GM19395 (cell line): ENCODE data around the gene DOC2B.
"Not testable (repeated sequence)": the region's sequence is repeated elsewhere in the genome, so short reads cannot be mapped to it uniquely, and the experiment has no call there.

Experiments
- ATAC-seq: cut with Tn5 transposase; IDR thresholded peaks from one replicate; pipeline ENCODE4 v1.9.1; 2021; ENCODE audit warnings: mild to moderate bottlenecking, moderate library complexity; ENCODE audit not compliant: unreplicated experiment

The DOC2B gene

DNA sequence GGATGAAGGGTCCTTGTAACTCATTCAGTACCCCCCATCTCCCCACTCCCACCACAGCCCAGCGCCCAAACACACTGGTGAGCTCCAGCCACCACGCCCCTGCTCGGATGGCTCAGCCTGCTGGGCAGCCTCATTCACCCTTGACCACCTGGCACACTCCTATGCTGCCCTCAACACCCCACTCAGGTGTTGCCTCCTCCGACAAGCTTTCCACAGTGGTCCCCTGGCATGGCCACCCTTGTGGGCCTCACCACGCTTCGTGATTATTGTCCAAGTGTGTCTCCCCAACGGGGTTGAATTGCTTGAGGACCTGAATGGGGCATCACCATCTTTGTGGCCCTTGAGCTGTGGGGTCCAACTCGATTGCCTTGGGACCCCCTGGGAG is 12.0 kb upstream of the DOC2B start:
- ATAC-seq, result no peak

- no peak for ATAC-seq
Observed at GRCh38 chr17:192666-193425, 11.4 kb upstream of the DOC2B start.

- ATAC-seq, result no peak
Observed at GRCh38 chr17:189444-189843, 8.0 kb upstream of the DOC2B start.

DNA sequence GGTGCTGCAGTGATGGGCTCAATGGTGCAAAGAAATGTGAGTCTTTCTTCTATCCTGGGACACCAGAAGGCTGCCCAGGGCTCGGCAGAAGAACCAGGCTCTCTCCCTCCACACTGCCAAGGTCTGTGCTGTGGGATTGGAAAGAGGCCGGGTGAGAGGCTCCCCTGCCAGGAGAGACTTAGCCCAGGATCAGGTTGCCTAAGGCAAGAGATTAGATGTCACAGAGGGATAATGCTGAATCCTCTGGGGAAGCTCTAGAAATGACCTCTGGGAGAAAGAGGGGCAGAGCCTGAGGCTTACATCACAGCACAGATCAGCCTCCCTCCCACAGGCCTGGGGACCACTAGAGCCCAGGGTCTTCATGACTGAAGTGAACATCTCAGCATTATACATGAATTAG is 5.7 kb upstream of the DOC2B start:
- no peak for ATAC-seq

- no peak for ATAC-seq
Observed at GRCh38 chr17:185445-186138, 4.1 kb upstream of the DOC2B start.

- ATAC-seq, result no peak
Observed at GRCh38 chr17:183021-183420, 1.6 kb upstream of the DOC2B start.

GRCh38 chr17:182050-182751 is 751 bp upstream of the DOC2B start:
- no peak for ATAC-seq

GRCh38 chr17:180381-181244 is 837 bp downstream of the DOC2B start:
- no peak for ATAC-seq

DNA sequence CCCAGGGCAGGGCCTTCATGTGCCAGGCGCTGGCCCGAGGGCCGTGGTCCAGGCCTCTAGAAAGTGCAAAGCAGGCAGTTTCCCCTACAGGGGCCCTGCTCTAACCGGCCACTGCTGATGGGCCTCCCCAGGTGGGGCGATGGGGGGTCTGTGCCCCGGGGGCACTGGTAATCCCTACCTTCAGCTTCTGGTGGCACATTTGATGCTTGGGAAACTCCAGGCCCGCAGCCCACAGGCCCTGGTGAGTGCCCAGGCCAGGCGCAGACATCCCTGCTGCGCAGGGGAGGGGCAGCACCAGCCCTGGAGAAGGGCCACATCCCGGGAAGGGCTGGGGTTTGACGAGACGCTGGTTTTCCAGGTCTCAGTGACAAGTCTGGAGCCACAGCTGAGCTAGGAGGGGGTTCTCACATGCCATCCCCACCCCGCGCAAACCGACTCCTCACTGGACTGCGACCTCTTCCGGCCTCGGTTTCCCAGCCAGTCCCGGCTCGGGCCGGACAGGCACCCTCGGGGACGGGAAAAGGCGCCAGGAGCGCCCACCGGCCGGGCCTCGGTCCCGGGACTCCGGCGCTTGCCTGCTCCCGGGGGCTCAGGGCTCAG is 1.6 kb downstream of the DOC2B start:
- no peak for ATAC-seq

- ATAC-seq, result no peak
Observed at GRCh38 chr17:179066-179432, 2.4 kb downstream of the DOC2B start.

- ATAC-seq, result no peak
Observed at GRCh38 chr17:178292-179065, 3.0 kb downstream of the DOC2B start.

DNA sequence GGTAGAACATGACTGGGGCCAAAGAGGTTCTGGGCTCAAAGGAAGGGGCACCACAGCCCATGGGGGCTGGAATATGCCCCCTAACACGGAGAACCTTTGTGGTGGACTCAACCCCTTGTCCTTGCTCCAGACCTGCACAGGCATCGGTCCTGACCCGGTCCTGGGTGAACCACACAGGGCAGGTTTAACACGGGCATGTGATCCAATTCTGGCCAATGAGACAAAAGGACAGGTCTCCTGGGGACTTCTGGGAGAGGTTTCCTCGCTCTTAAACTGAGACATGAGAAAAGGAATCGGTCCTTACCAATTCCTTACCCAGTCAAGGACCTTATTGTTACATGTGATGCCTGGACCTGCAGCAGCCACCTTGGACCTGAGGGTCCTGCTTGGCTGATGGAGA is 3.7 kb downstream of the DOC2B start:
- no peak for ATAC-seq

GRCh38 chr17:177155-177554 is 4.3 kb downstream of the DOC2B start:
- ATAC-seq, result no peak

DNA sequence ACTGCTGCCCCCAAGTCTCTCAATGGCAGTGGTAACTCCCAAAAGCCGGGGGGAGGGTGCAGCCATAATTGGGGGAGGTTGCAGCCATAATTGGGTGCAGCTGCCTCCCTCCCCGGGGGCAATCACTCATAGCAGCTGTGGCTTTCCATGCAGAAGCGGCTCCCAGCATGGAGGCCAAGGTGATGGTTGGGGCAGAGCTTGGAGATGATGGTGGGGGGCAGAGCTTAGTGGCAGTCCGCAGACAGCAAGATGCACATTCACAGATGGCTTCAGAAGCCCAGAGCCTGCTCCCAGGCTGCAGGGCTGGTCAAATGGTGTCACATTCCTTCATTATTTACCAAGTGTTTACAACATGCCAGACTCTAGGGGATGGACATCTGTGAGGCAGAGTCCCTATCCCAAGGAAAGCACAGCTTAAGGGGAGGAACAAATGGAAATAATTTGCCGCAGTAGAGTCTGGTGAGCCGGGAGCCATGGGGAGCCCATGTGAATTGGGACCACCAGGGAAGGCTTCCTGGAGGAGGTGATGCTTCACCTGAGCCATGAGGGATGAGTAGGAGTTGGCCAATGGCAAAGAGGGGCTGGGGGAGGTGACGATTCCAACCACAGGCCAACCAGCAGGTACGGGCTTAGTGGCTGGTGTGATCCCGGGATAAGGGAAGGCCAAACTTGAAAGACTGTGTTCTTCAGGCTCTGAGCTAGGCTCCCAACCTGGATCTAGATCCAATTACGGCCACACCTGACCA is 8.1 kb downstream of the DOC2B start:
- no peak for ATAC-seq

GRCh38 chr17:172401-172800 is 9.0 kb downstream of the DOC2B start:
- no peak for ATAC-seq

- ATAC-seq, result no peak
Observed at GRCh38 chr17:171871-172270, 9.6 kb downstream of the DOC2B start.

DNA sequence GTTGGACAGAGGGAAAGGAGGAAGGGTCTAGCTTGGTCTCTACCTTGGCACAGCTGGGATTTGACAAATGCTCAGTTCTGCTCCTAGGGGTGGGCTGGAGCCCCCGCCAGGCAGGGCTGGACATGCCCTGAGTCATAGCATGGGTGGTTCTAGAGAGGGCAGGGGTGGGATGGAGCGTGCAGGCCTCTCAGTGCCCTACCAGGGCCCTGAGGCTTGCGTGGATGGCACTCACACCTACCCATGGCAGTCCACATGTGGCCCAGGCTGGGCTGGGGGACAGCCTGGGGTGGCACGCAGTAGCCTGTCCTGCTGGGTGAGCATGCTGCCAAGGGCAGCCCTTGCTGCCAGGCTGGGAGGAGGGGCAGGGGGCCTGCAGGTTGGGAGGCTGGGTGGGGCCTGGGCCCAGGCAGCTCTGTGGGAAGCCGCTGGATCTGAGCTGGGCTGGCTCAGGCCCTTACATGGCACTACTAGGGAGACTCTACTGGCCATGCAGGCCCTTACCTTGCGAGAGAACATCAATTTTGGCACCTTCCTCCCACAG is 11.2 kb downstream of the DOC2B start:
- no peak for ATAC-seq

DNA sequence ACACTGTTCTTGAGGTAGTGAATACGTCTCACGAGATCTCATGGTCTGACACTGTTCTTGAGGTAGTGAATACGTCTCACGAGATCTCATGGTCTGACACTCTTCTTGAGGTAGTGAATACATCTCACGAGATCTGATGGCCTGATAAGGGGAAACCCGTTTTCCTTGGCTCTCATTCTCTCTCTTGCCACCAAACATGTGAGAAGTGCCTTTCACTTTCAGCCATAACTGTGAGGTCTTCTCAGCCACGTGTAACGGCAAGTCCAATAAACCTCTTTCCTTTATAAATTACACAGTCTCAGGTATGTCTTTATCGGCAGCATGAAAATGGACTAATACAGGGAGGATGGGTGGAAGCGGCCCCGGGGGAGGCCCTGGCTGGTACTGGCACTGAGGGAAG is 12.8 kb downstream of the DOC2B start:
- ATAC-seq, result not testable (repeated sequence)

GRCh38 chr17:165939-166338 is 15.5 kb downstream of the DOC2B start:
- no peak for ATAC-seq
